T-helper 1 cell treated with Interleukin-12 subunit alpha and Interleukin-12 subunit beta and Interleukin-4 antibody, amounts not matched to agents 30 ng/mL and 1 ng/mL, for 36 hours (primary cell): ENCODE data around the gene TMEM244. TPM values are rescaled to one million over a fixed set of nuclear protein-coding genes. Genes with fewer than 3 reads are reported as not detected.
"Not testable (repeated sequence)": the region's sequence is repeated elsewhere in the genome, so short reads cannot be mapped to it uniquely, and the experiment has no call there.

ENCODE experiments used
- intact Hi-C: fragments of 100-400 bp; cut with micrococcal nuclease; formaldehyde crosslinking; loops from one replicate; pipeline ENCODE4 v1.15.1; 2024
- total RNA-seq: library from RNA; stranded (reverse); gene quantifications from 2 replicates; pipeline ENCODE4 v1.2.3, GENCODE V29; 2022

The TMEM244 gene
- total RNA-seq, 1 donor from 2014 or later: not detected

GRCh38 chr6:129817821-129818220 is 43.3 kb downstream of the TMEM244 start:
- intact Hi-C loops: no loop called here

GRCh38 chr6:129817332-129817731 is 43.8 kb downstream of the TMEM244 start:
- intact Hi-C loops: no loop called here

- intact Hi-C loops: no loop called here
Observed at GRCh38 chr6:129812145-129812777, 48.9 kb downstream of the TMEM244 start.

GRCh38 chr6:129807141-129807540 is 54.0 kb downstream of the TMEM244 start:
- intact Hi-C loops: not testable (repeated sequence)

GRCh38 chr6:129802920-129803319 is 58.2 kb downstream of the TMEM244 start:
- intact Hi-C loops: not testable (repeated sequence)

GRCh38 chr6:129801909-129802308 is 59.2 kb downstream of the TMEM244 start:
- intact Hi-C loops: no loop called here

GRCh38 chr6:129795261-129795660 is 65.9 kb downstream of the TMEM244 start:
- intact Hi-C loops: no loop called here

GRCh38 chr6:129793447-129793846 is 67.7 kb downstream of the TMEM244 start:
- intact Hi-C loops: no loop called here

GRCh38 chr6:129792049-129792448 is 69.1 kb downstream of the TMEM244 start:
- intact Hi-C loops: no loop called here

GRCh38 chr6:129790785-129791184 is 70.3 kb downstream of the TMEM244 start:
- intact Hi-C loops: no loop called here

GRCh38 chr6:129789974-129790373 is 71.1 kb downstream of the TMEM244 start:
- intact Hi-C loops: no loop called here

- intact Hi-C loops: no loop called here
Observed at GRCh38 chr6:129787816-129788215, 73.3 kb downstream of the TMEM244 start.

- intact Hi-C loops: no loop called here
Observed at GRCh38 chr6:129786548-129786947, 74.6 kb downstream of the TMEM244 start.

- intact Hi-C loops: no loop called here
Observed at GRCh38 chr6:129785756-129786135, 75.4 kb downstream of the TMEM244 start.

GRCh38 chr6:129785047-129785755 is 75.9 kb downstream of the TMEM244 start:
- intact Hi-C loops: no loop called here

Other genes starting within 250 kb of the TMEM244 start
- gene ARHGAP18, start 151.1 kb downstream of the TMEM244 start, total RNA-seq: 7.5 and 8.3 TPM in 2 replicates
- gene L3MBTL3, start 157.3 kb upstream of the TMEM244 start, total RNA-seq: 8.3 and 15.5 TPM in 2 replicates